ENCODE measurements around the gene SS18L1.

Gene SS18L1

DNA sequence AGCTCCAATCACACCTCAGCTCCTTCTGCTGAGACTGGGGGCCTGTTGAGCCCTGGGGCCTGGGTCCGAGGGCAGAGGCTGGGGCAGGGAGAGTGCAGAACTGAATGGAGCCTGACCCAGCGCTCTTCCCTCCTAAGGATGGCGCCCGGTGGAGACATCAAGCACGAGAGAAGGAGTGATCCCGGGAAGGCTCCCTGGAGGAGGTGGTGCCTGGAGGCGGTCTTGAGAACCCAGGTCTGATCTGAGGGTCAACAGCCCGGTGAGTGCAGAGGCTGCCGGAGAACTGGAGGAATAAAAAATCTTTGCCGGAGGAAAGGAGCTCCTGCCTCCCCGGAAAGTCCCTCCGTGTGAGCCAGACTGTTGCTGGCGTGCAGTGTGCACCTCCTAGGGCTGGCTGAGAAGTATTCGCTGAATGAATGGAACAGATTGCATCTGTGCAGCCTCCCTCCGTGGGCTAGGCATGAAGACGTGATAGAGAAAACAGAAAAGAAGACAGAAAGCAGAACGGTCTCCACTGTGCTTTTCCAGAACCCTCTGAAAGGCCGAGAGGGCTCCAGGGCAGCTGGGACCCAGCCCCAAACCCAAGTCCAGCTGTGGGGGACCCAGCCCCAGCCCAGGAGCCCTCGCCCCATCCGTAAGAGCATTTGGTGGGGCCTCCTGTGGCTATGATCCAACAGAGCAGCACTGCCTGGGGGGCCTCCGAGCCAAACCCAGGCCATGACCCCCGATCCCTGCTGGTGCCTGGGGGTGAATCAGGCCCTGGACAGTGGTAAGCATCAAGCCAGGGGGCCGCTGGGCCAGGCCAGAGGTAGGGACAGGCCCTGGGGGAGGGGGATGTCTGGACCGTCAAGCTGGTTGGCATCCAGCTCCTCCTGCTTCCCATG, 83.4 kb downstream of the SS18L1 start:
- no peak for DNase-seq (ENCODE audit: low read depth in 2 of 2)

DNA sequence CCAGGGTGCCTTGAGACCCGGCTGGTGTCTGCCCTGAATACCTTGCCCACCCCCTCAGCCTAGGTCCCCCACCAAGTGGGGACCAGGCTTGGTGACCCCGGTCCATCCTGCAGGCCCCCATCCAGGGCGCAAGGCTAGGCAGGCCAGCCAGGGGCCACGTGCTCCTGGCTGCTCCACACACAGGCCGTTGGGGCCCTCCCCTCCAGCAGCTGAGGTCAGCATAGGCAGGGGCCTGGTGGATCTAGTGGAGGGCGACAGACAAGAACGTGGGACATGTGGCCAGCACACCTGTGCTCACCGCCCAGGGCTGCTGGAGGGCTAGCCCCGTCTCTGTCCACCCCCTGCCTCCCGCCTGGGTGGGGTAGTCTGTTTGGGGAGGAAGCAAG, 84.0 kb downstream of the SS18L1 start:
- no peak for DNase-seq (ENCODE audit: low read depth in 2 of 2)

DNA sequence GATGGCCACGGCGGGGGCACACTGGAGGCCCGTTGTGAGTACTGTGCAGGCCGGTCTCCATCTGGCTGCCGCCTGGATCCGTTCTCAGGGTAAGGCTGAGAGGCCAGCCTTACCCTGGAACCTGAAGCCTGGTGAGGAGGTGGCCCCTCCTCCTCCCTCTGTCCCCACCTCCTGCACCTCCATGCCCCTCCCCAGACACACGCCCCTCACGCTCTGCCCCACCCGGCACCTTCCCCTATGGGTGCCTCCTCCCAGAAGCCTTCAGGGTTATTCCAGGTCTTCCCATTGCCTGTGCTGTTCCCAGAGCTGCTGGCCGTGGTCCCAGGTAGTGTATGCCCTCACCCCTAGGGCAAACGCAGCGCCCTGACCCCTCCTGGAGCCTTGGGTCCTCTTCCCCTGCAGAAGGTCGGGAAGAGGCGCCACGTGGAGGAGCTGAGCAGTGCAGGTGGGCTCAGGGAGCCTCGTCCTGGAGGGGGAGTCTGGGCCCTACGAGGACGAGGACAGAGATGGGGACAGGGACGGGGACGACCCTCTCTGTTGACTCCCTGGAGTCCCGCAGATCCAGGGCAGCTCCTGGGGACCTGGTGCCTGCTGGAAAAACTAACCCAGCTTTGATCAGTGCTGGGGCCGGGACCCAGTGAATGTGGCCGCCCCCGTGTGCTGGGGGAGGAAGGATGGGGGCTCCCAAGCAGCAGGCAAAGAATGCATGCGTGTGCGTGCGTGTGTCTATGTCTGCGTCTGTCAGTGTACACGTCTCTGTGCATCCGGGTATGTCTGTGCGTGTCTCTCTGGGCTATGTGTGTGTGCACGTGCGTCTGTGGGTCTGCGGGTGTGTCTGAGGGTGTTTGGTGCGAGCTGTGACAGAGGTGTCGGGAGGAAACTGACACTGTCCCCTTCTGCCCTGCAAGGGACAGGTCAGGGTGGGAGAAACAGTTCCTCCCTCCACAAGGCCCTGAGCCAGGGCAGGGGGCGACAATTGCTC, 84.7 kb downstream of the SS18L1 start:
- DNase-seq (ENCODE audit: low read depth in 2 of 2): no peak

DNA sequence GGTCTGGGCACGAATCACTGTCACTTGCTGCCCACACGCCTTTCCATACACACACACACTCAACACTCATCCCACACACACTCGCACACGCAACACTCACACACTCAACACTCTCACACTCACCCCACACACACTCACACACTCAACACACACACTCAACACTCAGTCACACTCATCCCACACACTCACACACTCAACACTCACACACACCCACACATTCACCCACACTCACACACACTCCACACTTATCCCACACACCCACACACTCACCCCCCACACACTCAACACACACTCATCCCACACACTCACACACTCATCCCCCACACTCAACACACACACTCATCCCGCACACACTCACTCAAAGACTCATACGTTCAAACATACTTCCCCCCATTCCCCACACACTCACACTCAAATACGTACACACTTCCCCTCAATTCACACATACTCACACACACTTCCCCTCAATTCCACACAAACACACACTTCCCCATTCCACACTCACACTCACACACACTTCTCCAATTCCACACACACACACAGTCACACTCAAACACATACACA, 85.5 kb downstream of the SS18L1 start:
- no peak for DNase-seq (ENCODE audit: low read depth in 2 of 2)

DNA sequence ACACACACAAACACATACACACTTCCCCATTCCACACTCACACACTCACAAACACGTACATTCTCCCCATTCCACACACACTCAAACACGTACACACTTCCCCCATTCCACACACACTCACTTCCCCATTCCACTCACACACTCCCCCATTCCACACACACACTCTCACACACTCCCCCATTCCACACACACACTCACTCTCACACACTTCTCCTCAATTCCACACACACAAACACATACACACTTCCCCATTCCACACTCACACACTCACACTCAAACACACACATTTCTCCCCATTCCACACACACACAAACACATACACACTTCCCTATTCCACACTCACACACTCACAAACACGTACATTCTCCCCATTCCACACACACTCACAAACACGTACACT, 86.1 kb downstream of the SS18L1 start:
- no peak for DNase-seq (ENCODE audit: low read depth in 2 of 2)

GRCh38 chr20:62230276-62230675, 86.7 kb downstream of the SS18L1 start:
- no peak for DNase-seq (ENCODE audit: low read depth in 2 of 2)

GRCh38 chr20:62230696-62231095, 87.1 kb downstream of the SS18L1 start:
- DNase-seq (ENCODE audit: low read depth in 2 of 2): no peak

- no peak for DNase-seq (ENCODE audit: low read depth in 2 of 2)
Observed at GRCh38 chr20:62231292-62231691, 87.7 kb downstream of the SS18L1 start.
